GM12874 (cell line): Measurements from ENCODE around the gene TMEM151A.

ENCODE experiments used
- CTCF ChIP-seq: IDR thresholded peaks from 2 replicates; pipeline ENCODE4 v1.5.1; 2011; ENCODE audit warnings: low read depth, mild to moderate bottlenecking, control low read depth, low read length, moderate library complexity; ENCODE audit not compliant: insufficient read depth

The TMEM151A gene

GRCh38 chr11:66322732-66323427 is 31.2 kb downstream of the TMEM151A start:
- no peak for TF ChIP-seq CTCF

GRCh38 chr11:66323684-66324083 is 32.0 kb downstream of the TMEM151A start:
- TF ChIP-seq CTCF: no peak

- no peak for TF ChIP-seq CTCF
Measured at GRCh38 chr11:66324664-66325063, 33.0 kb downstream of the TMEM151A start.

GRCh38 chr11:66325263-66325671 is 33.6 kb downstream of the TMEM151A start:
- no peak for TF ChIP-seq CTCF

- TF ChIP-seq CTCF: no peak
Measured at GRCh38 chr11:66326261-66327111, 34.8 kb downstream of the TMEM151A start.

GRCh38 chr11:66327171-66328030 is 35.7 kb downstream of the TMEM151A start:
- TF ChIP-seq CTCF: no peak

- no peak for TF ChIP-seq CTCF
Measured at GRCh38 chr11:66328031-66328301, 36.3 kb downstream of the TMEM151A start.
